H1 (cell line): ENCODE data around the gene SPINDOC.

Source experiments
- CTCF ChIP-seq, 3 experiments: IDR thresholded peaks; 1 replicate in 2 of 3; 2 replicates in 1 of 3; pipeline versions ENCODE4 v1.5.1 to v1.6.1; 2011; ENCODE audit warnings: low read length in 3 of 3, mild to moderate bottlenecking in 3 of 3, inconsistent platforms in 2 of 3, low read depth in 1 of 3, moderate library complexity in 1 of 3; ENCODE audit not compliant: insufficient read depth in 1 of 3; ENCODE audit errors: control extremely low read depth in 1 of 3
- EP300 ChIP-seq, 2 experiments: IDR thresholded peaks; 1 replicate in 1 of 2; 2 replicates in 1 of 2; pipeline ENCODE4 v1.6.1; 2011 to 2012; ENCODE audit warnings: low read depth in 2 of 2, low read length in 2 of 2, mild to moderate bottlenecking in 2 of 2, borderline replicate concordance in 1 of 2, inconsistent platforms in 1 of 2, moderate library complexity in 1 of 2
- POLR2A ChIP-seq, 2 experiments: IDR thresholded peaks; 1 replicate in 1 of 2; 2 replicates in 1 of 2; pipeline ENCODE4 v1.6.1; 2011; ENCODE audit warnings: low read depth in 2 of 2, low read length in 2 of 2, mild to moderate bottlenecking in 2 of 2; ENCODE audit errors: control extremely low read depth in 1 of 2
- TBP ChIP-seq: IDR thresholded peaks from 2 replicates; pipeline ENCODE4 v1.6.1; 2011; ENCODE audit warnings: low read depth, low read length, improper control_type of control experiment

- TF ChIP-seq POLR2A (IDR thresholded peaks at IDR 0.05; ENCODE audit: control extremely low read depth in 1 of 2, low read depth in 2 of 2, low read length in 2 of 2), result no peak
- TF ChIP-seq TBP, result no peak
- TF ChIP-seq CTCF (IDR thresholded peaks at IDR 0.05; ENCODE audit: control extremely low read depth in 1 of 3, insufficient read depth in 1 of 3, low read depth in 1 of 3, low read length in 3 of 3), result no peak
- no peak for TF ChIP-seq EP300 (IDR thresholded peaks at IDR 0.05; ENCODE audit: borderline replicate concordance in 1 of 2, low read depth in 2 of 2, low read length in 2 of 2)
Measured at GRCh38 chr11:63845303-63845702, 32.0 kb downstream of the SPINDOC start.
